Suprapubic skin (tissue), 4 donors: ENCODE measurements around the gene SCFD2.

ENCODE experiments used
- POLR2A ChIP-seq, 2 donors: fragments of 450-650 bp; IDR thresholded peaks; one replicate each; pipeline ENCODE4 v1.6.1; 2017; ENCODE audit warnings: antibody characterized with exemption in 2 of 2, mild to moderate bottlenecking in 2 of 2, moderate library complexity in 2 of 2
- POLR2AphosphoS5 ChIP-seq, 3 donors: sonication (generic); formaldehyde crosslinking; IDR thresholded peaks; one replicate each; pipeline ENCODE4 v1.6.1; 2017; ENCODE audit warnings: antibody characterized with exemption in 3 of 3
- TF ChIP-seq, protein P1 (sequence below), 2 donors: fragments of 200-600 bp in 1 of 2; fragments of 450-650 bp in 1 of 2; sonication (generic) in 1 of 2; IDR thresholded peaks; one replicate each; pipeline ENCODE4 v1.5.1; 2016 to 2019; ENCODE audit warnings: antibody characterized with exemption in 2 of 2, mild to moderate bottlenecking in 1 of 2, moderate library complexity in 1 of 2

DNA sequence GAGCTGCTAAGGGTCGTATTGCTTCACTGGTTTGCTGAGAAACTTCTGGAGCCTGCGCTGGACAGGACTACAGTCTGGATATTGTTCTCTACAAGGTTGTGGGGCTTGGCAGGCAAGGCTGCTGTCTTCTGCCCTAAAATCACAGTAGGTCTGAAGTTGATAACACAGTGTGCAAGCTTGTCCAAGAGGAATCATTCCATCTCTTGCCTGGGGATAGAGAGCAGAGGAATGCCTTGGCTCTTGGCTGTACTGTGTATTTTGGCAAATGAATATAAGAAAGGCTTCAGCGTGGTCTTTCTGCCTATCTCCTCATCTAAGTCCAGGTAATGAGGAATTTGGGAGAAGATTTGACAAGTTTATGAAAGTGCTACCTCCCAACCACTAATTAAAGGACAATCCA, 513.1 kb downstream of the SCFD2 start:
- no peak for TF ChIP-seq POLR2A (IDR thresholded peaks at IDR 0.05)
- TF ChIP-seq, protein P1, sequence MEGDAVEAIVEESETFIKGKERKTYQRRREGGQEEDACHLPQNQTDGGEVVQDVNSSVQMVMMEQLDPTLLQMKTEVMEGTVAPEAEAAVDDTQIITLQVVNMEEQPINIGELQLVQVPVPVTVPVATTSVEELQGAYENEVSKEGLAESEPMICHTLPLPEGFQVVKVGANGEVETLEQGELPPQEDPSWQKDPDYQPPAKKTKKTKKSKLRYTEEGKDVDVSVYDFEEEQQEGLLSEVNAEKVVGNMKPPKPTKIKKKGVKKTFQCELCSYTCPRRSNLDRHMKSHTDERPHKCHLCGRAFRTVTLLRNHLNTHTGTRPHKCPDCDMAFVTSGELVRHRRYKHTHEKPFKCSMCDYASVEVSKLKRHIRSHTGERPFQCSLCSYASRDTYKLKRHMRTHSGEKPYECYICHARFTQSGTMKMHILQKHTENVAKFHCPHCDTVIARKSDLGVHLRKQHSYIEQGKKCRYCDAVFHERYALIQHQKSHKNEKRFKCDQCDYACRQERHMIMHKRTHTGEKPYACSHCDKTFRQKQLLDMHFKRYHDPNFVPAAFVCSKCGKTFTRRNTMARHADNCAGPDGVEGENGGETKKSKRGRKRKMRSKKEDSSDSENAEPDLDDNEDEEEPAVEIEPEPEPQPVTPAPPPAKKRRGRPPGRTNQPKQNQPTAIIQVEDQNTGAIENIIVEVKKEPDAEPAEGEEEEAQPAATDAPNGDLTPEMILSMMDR (IDR thresholded peaks at IDR 0.05) = no peak
- TF ChIP-seq POLR2AphosphoS5 (IDR thresholded peaks at IDR 0.05) = no peak
